Smooth muscle cell (in vitro differentiated cells): ENCODE data around the gene FOXRED2. TPM values are rescaled to one million over a fixed set of nuclear protein-coding genes. Genes with fewer than 3 reads are reported as not detected.
"Not testable (repeated sequence)": the region's sequence is repeated elsewhere in the genome, so short reads cannot be mapped to it uniquely, and the experiment has no call there.

Experiments
- DNase-seq: peaks from one replicate; lab custom pipeline; 2025; ENCODE audit not compliant: unreplicated experiment; lab: John Stamatoyannopoulos, UW
- H2AFZ ChIP-seq: fragments of 200-600 bp; sonication (generic); 2 replicates; pipeline ENCODE4 v1.6.0; 2016; ENCODE audit warnings: antibody characterized with exemption, low read depth, mild to moderate bottlenecking
- H3F3A ChIP-seq: fragments of 200-600 bp; sonication (generic); 2 replicates; pipeline ENCODE4 v1.6.0; 2017; ENCODE audit warnings: antibody characterized with exemption, low read depth
- H3K27ac ChIP-seq: fragments of 200-600 bp; sonication (generic); 2 replicates; pipeline ENCODE4 v1.5.1; 2016; ENCODE audit warnings: low read depth, mild to moderate bottlenecking
- H3K27me3 ChIP-seq: fragments of 200-600 bp; sonication (generic); 2 replicates; pipeline ENCODE4 v1.6.1; 2016; ENCODE audit warnings: low read depth, mild to moderate bottlenecking
- H3K36me3 ChIP-seq: fragments of 200-600 bp; sonication (generic); 2 replicates; pipeline ENCODE4 v1.5.1; 2016; ENCODE audit warnings: low read depth
- H3K4me1 ChIP-seq: fragments of 200-600 bp; sonication (generic); 2 replicates; pipeline ENCODE4 v1.5.1; 2016; ENCODE audit warnings: low read depth
- H3K4me2 ChIP-seq: fragments of 200-600 bp; sonication (generic); 2 replicates; pipeline ENCODE4 v1.6.0; 2016; ENCODE audit warnings: mild to moderate bottlenecking
- H3K4me3 ChIP-seq: fragments of 200-600 bp; sonication (generic); 2 replicates; pipeline ENCODE4 v1.5.1; 2016; ENCODE audit warnings: mild to moderate bottlenecking
- H3K79me2 ChIP-seq: fragments of 200-600 bp; sonication (generic); 2 replicates; pipeline ENCODE4 v1.6.0; 2016; ENCODE audit warnings: low read depth, mild to moderate bottlenecking
- H3K9ac ChIP-seq: fragments of 200-600 bp; sonication (generic); 2 replicates; pipeline ENCODE4 v1.6.0; 2016; ENCODE audit warnings: low read depth
- H3K9me3 ChIP-seq: fragments of 200-600 bp; sonication (generic); replicated peaks from 2 replicates; pipeline ENCODE4 v1.5.1; 2016; ENCODE audit warnings: low read depth
- H4K20me1 ChIP-seq: fragments of 200-600 bp; sonication (generic); 2 replicates; pipeline ENCODE4 v1.6.0; 2016; ENCODE audit warnings: low read depth
- WGBS: methylation state at CpG from one replicate; pipeline ENCODE4 v1.1.7; 2016; ENCODE audit warnings: low lambda C conversion rate; 5-methylcytosine and 5-hydroxymethylcytosine counted together
- polyA plus RNA-seq: library from polyadenylated mRNA; unstranded; fragments of >200 nt; fragmentation: Nextera tagmentation; extraction: Ambion mirVana; gene quantifications from 2 replicates; pipeline ENCODE4 v1.2.1, GENCODE V29; 2016
- total RNA-seq: library from RNA; depleted of rRNA; stranded (reverse); fragments of >200 nt; gene quantifications from 2 replicates; pipeline ENCODE4 v1.2.3, GENCODE V29; 2014
- TF ChIP-seq, protein P1 (sequence below): fragments of 200-600 bp; sonication (generic); IDR thresholded peaks from 2 replicates; pipeline ENCODE4 v1.5.1; 2017; ENCODE audit warnings: borderline replicate concordance, mild to moderate bottlenecking, antibody characterized with exemption; ENCODE audit not compliant: insufficient read depth, poor library complexity, severe bottlenecking

The FOXRED2 gene
- total and polyA plus RNA-seq, 2 experiments from 2014 or later = 3.1 to 4.2 TPM

- Histone ChIP-seq H3K27me3 (no peaks in the 10 kb centered on the region), H3K9me3 (no peaks in the 10 kb centered on the region), H3K79me2 (peaks cover 18% of the 10 kb centered on the region), H3K36me3 (peaks cover 45% of the 10 kb centered on the region), H2AFZ (no peak overlapping the region), H3K9ac (no peak overlapping the region), H3K27ac (no peak overlapping the region), H3K4me3 (no peak overlapping the region), H4K20me1 (peaks cover 31% of the 10 kb centered on the region), H3K4me2 (no peak overlapping the region), H3K4me1 (peaks cover 5% of the 10 kb centered on the region), H3F3A (no peaks in the 10 kb centered on the region)
- TF ChIP-seq, protein P1, sequence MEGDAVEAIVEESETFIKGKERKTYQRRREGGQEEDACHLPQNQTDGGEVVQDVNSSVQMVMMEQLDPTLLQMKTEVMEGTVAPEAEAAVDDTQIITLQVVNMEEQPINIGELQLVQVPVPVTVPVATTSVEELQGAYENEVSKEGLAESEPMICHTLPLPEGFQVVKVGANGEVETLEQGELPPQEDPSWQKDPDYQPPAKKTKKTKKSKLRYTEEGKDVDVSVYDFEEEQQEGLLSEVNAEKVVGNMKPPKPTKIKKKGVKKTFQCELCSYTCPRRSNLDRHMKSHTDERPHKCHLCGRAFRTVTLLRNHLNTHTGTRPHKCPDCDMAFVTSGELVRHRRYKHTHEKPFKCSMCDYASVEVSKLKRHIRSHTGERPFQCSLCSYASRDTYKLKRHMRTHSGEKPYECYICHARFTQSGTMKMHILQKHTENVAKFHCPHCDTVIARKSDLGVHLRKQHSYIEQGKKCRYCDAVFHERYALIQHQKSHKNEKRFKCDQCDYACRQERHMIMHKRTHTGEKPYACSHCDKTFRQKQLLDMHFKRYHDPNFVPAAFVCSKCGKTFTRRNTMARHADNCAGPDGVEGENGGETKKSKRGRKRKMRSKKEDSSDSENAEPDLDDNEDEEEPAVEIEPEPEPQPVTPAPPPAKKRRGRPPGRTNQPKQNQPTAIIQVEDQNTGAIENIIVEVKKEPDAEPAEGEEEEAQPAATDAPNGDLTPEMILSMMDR = no peak
- DNase-seq = no peak
- WGBS = 97% methylated on average over 6 of the region's 6 CpGs
These were observed 15.8 kb upstream of the FOXRED2 start for GRCh38 chr22:36522662-36523061.

DNA sequence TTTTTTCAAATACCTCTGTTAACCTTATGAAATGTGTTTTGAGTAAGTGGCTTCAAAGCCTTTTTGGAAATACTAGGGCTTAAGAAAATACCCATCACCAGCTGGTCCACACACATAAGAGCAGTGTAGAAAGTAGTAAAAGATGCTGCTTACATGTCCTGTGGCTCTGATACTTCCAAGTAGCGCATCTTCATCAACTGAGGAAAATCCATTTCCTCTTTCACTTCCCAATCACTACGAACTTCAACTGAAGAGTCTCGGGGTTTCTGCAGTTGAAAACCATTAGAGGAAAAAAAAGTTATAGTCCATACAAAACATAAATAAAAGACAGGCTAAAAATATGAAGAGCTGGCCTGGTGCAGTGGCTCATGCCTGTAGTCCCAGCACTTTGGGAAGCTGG is 13.6 kb upstream of the FOXRED2 start:
- Histone ChIP-seq H2AFZ (no peak overlapping the region), H3K79me2 (no peaks in the 10 kb centered on the region), H3K27ac (no peak overlapping the region), H3F3A (no peaks in the 10 kb centered on the region), H3K36me3 (peaks cover 61% of the 10 kb centered on the region), H3K9me3 (no peaks in the 10 kb centered on the region), H3K4me3 (no peak overlapping the region), H3K4me2 (no peak overlapping the region), H4K20me1 (peaks cover 16% of the 10 kb centered on the region), H3K4me1 (no peaks in the 10 kb centered on the region), H3K27me3 (no peaks in the 10 kb centered on the region), H3K9ac (no peak overlapping the region)
- WGBS = 95% methylated on average over 3 of the region's 3 CpGs
- TF ChIP-seq, protein P1 = no peak
- no peak for DNase-seq

- not testable (repeated sequence) for H2AFZ ChIP-seq, H3K4me2 ChIP-seq, H3K9me3 ChIP-seq, H3K79me2 ChIP-seq, H3K27ac ChIP-seq, H3K4me3 ChIP-seq, H3F3A ChIP-seq, H3K9ac ChIP-seq, H3K27me3 ChIP-seq, H3K4me1 ChIP-seq, DNase-seq
- Histone ChIP-seq H3K36me3 (peaks cover 65% of the 10 kb centered on the region), H4K20me1 (peaks cover 15% of the 10 kb centered on the region)
- 100% methylated on average over 2 of the region's 2 CpGs for WGBS
These were observed 13.1 kb upstream of the FOXRED2 start for GRCh38 chr22:36519906-36520305.

DNA sequence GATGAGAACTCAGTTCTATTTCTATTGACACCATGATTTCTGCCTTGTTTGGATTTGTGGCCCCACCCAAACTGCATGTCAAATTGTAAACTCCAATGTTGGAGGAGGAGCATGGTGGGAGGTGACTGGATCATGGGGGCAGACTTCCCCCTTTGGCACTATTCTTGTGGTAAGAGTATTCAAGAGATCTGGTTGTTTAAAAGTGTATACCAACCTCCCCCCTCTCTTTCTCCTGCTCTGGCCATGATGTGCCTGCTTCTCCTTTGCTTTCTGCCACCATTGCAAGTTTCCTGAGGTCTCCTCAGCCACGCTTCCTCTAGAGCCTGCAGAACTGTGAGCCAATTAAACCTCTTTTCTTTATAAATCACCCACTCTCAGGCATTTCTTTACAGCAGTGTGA is 7.9 kb upstream of the FOXRED2 start:
- no peak overlapping the region for H2AFZ ChIP-seq
- DNase-seq = no peak
- no peaks in the 10 kb centered on the region for H3K27me3 ChIP-seq
- no peaks in the 10 kb centered on the region for H3K9me3 ChIP-seq
- H3K4me1 ChIP-seq = no peaks in the 10 kb centered on the region
- H3K79me2 ChIP-seq = no peaks in the 10 kb centered on the region
- no peak overlapping the region for H3K9ac ChIP-seq
- no peak overlapping the region for H3K4me2 ChIP-seq
- TF ChIP-seq, protein P1 = no peak
- H3K4me3 ChIP-seq = no peak overlapping the region
- peaks cover 42% of the 10 kb centered on the region for H3K36me3 ChIP-seq
- no peak overlapping the region for H3K27ac ChIP-seq
- peaks cover 24% of the 10 kb centered on the region for H3F3A ChIP-seq
- H4K20me1 ChIP-seq = peaks cover 26% of the 10 kb centered on the region
- WGBS = 100% methylated on average over 1 of the region's 1 CpG
